ENCODE measurements around the gene KIAA1614.
"Not testable (repeated sequence)": the region's sequence is repeated elsewhere in the genome, so short reads cannot be mapped to it uniquely, and the experiment has no call there.

KIAA1614 gene

DNA sequence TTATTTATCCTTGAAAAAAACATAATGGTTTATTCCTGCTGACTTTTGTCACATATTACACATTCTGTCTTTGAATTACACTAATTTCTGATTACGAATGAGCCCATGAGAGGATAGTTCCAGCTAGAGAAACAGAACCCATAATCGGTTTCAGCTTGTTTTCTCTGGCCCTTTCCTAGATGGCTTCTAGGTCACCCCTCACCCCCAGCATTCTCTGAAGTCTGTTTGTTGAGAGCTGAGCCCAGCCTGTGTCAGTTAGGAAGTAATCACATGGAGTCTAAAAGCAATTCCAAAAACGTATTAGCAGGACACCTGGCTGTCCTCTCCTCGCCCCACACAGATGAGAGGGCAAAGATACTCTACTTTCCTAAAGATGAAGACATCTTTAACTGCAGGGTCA, 48.9 kb downstream of the KIAA1614 start:
- no peak for DNase-seq (ENCODE audit: low spot score)

GRCh38 chr1:180962178-180962577, 49.5 kb downstream of the KIAA1614 start:
- DNase-seq (ENCODE audit: low spot score), result no peak

GRCh38 chr1:180964056-180964455, 51.4 kb downstream of the KIAA1614 start:
- DNase-seq (ENCODE audit: low spot score), result no peak

DNA sequence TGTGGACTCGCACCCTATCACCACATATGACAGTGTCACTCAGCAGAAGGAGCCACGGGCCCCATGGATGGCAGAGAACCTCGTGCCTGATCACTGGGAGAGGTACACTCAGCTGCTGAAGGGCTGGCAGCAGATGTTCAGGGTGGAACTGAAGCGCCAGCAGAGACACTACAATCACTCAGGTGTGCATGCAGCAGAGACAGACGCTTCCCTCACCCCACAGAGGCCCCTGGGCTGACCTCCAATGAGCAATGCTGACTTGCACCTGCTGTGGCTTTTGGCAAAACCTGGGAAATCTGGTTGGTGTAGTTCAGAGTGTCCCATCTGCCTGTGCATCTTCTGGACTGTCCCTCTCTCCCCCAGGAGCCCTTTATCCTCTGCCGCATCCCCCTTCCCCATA, 51.9 kb downstream of the KIAA1614 start:
- no peak for DNase-seq (ENCODE audit: low spot score)

DNA sequence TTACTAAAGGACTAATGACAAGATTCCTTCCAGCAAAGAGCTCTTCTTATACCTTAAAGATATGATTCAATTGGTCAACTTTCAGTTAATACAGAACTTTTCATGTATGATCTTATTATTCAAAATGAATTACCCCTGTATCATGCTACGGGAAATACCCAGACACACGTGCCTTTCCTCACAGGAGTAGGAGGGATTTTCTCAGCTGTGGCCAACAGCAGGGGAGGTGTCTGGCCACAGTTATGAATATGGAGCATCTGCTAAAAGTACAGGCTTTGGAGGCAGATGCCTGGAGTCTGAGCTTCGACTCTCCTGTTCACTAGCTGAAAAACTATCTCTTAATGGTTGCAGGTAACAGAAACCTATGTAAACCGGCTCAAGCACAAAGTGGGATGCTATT, 53.6 kb downstream of the KIAA1614 start:
- no peak for DNase-seq (ENCODE audit: low spot score)

DNA sequence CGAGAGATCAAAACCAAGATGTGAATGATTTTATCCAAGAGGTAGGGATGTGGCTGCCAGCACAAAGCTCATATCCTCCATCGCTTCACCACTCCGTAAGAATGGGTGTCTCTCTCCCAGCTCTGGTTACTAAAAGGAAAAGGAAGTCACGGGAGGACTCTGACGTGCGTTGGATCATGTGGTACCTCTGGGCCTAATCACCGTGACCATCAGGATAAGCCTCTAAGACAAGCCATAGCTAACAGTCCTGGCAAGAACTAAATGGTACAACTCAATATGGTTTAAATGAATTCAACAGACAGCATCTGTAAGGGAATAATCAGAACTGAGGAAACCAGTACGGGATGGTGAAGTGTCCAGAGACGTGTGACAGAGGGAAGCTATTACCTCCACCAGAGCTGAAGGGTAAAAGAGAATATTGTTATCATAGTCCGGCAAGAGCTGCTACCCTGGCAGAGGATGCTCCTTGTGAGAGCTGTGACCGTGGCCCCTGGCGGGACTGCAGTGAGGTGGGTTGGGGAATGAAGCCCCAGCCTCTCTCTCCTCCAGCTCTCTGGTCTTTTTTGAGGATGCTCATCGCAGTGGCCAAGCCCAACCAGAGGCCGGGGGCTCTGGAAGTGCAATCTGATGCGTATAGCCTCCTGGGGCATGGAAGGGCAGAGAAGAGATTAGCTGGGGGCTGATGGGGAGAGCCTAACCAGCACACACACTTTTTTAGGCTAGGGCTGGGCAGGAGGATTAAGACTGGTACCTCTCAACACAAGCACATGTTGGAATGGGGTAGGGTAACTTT, 54.2 kb downstream of the KIAA1614 start:
- no peak for DNase-seq (ENCODE audit: low spot score)

GRCh38 chr1:180967558-180967957, 54.9 kb downstream of the KIAA1614 start:
- DNase-seq (ENCODE audit: low spot score), result no peak

DNA sequence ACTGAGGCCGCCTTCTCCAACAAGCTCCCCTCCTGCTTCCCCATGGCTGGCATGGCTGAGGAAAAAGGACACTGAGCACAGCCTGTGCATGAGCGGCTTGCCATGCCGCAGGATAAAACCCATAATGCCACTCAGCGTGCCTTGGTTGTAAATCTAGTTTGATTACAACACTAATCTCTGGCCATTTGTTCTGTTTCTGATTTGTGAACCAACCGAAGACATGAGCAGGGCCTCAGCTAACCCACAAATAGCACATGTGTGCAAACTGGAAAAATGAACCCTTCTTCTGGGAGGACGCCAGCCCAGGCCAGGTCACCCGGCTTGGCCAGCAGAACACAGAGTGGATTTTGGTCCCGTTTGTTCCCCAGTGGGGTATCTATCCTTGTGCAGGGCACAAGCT, 56.1 kb downstream of the KIAA1614 start:
- not testable (repeated sequence) for DNase-seq (ENCODE audit: low spot score)

DNA sequence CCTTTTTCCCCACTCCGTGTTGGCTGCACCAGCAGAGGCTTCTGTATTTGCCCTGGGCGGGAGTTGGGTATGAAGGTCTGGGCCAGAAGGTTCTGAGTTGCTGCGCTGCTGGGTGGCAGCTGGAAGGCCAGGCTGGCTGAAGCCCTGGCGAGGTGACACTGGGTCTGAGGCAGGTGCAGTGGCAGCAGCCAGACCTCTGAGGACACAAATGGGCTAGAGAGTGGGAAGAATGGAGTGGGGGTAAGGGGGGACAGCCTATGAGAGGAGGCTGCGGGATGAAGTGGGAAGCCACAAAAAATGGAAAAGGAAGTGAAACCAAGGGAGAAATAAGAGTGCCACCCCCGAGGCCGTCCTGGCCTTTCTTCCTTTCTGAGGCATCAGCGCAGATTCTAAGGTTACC, 56.7 kb downstream of the KIAA1614 start:
- DNase-seq (ENCODE audit: low spot score), result no peak

- DNase-seq (ENCODE audit: low spot score), result no peak
Observed at GRCh38 chr1:180970333-180971079, 57.8 kb downstream of the KIAA1614 start.

- no peak for DNase-seq (ENCODE audit: low spot score)
Observed at GRCh38 chr1:180971273-180971997, 58.7 kb downstream of the KIAA1614 start.

GRCh38 chr1:180973369-180973768, 60.7 kb downstream of the KIAA1614 start:
- DNase-seq (ENCODE audit: low spot score), result no peak

- DNase-seq (ENCODE audit: low spot score), result no peak
Observed at GRCh38 chr1:180974236-180974635, 61.5 kb downstream of the KIAA1614 start.

- DNase-seq (ENCODE audit: low spot score), result no peak
Observed at GRCh38 chr1:180975551-180975950, 62.9 kb downstream of the KIAA1614 start.

GRCh38 chr1:180976191-180976590, 63.5 kb downstream of the KIAA1614 start:
- DNase-seq (ENCODE audit: low spot score), result no peak

DNA sequence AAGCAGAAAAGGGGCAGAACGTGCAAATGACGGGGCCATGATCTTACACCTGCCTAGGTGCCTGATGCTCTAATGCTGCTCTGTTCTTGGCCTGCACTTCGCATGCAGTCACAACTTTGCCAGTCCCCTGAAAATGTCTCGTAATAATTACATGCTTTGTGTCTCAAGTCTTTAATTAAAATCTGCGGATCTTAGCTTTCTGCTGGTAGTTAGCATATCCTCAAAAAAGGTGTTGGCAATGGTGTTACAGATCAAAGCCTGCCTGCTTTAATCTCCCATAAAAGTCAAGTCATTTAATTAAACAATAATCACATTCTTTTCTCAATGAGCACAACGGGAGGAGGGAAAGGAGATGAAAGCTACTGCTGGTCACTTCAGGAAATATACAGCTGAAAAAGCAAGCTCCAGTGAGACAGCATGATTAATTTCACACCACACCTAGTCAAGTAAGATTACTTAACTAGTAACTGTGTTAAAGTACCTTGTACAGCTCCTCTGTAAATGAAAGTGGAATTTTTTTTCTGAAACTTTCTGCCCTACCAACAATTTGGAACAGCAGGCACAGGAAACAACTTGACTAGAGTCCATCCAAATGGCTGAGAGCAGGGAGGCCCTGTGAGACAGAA, 64.1 kb downstream of the KIAA1614 start:
- no peak for DNase-seq (ENCODE audit: low spot score)

- peak; percentile 9 for DNase-seq (ENCODE audit: low spot score)
Observed at GRCh38 chr1:180981596-180982387, 69.1 kb downstream of the KIAA1614 start.

GRCh38 chr1:180982422-180982821, 69.7 kb downstream of the KIAA1614 start:
- DNase-seq (ENCODE audit: low spot score), result no peak

DNA sequence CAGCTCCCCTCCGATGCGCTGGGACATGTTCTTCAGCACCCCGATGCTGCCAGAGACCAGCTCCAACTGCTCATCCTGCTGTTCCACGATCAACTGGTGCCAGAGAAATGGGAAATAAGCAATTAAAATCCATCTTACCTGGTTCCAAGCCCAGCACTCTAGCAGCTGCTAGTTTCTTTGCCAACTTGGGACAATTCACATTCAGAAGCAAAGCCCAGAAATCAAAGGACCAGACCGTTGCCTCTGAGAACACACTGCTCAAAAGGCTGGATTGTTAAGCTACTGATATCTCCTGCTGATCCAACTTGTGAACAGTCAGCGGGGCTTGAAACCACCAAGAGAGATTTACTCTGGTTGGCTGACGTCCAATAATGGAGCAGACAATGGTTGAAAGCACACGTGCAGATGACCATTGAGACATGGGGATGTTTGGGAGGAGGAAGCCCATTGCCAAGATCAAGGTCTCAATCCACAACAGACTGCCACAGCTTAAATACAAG, 75.6 kb downstream of the KIAA1614 start:
- DNase-seq (ENCODE audit: low spot score), result no peak

- DNase-seq (ENCODE audit: low spot score), result peak; percentile 3
Observed at GRCh38 chr1:180994262-180994661, 81.6 kb downstream of the KIAA1614 start.

DNA sequence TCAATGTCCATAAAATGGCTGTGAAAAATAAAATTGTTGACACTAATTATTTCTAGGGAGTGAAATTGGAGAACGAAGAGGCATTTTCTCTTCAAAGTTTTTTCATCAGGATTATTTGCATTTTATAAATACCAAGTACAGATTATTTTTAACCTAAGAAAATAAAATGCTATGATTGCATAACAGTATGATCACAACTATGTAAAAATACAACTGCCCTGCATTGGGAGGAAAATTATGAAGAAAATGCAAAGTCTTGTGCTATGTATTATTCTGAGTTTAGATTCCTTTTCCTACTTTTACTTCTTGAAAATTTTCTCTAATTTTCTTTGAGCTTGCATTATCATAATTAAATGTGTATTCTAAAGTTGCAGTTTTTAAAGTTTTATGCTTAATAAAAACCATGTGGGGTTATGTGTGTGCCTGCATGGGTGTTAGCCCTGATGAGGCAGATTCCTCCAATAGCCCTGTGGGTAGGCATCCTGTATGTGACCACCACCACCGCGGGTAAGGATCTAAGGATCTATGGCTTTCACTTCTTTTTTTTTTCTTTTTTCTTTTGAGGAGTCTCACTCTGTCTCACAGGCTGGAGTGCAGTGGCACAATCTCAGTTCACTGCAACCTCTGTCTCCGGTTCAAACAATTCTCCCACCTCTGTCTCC, 85.3 kb downstream of the KIAA1614 start:
- no peak for DNase-seq (ENCODE audit: low spot score)
